ENCODE data around the gene KCNH6.
A peak's percentile ranks its signal among the peaks of the same experiment; 100 is the strongest.

KCNH6 gene, protein sequence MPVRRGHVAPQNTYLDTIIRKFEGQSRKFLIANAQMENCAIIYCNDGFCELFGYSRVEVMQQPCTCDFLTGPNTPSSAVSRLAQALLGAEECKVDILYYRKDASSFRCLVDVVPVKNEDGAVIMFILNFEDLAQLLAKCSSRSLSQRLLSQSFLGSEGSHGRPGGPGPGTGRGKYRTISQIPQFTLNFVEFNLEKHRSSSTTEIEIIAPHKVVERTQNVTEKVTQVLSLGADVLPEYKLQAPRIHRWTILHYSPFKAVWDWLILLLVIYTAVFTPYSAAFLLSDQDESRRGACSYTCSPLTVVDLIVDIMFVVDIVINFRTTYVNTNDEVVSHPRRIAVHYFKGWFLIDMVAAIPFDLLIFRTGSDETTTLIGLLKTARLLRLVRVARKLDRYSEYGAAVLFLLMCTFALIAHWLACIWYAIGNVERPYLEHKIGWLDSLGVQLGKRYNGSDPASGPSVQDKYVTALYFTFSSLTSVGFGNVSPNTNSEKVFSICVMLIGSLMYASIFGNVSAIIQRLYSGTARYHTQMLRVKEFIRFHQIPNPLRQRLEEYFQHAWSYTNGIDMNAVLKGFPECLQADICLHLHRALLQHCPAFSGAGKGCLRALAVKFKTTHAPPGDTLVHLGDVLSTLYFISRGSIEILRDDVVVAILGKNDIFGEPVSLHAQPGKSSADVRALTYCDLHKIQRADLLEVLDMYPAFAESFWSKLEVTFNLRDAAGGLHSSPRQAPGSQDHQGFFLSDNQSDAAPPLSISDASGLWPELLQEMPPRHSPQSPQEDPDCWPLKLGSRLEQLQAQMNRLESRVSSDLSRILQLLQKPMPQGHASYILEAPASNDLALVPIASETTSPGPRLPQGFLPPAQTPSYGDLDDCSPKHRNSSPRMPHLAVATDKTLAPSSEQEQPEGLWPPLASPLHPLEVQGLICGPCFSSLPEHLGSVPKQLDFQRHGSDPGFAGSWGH

DNA sequence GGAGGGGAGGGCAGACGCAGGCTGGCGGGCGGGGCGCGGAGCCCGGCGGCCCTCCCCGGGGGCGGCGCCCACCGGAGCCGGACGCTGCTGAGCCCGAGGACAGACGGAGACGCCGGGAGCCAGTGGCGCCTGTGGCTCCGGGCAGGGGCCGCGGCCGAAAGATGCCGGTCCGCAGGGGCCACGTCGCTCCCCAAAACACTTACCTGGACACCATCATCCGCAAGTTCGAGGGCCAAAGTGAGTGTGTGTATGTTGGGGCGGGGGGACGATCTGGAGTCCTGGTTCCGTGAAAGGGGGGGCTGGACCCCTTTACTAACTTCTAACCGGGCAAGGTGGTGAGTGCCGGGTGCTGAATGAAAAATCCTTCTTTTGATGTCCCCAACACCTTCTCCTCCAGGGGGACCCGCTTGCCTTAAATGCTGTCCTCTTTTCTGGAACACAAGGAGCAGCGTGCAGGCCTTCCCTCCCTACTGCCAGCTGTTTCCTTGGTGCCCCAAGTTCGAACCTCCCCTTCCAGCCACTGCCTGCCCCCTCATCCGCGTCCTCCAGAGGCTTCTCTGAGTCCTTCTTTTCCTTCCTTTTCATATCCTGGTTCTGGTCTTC is at the start of gene KCNH6:
Gene KCNH6, plus strand, starts transcription at position 106 of the 603 bp plus-strand sequence. Its CDS starts 56 bp downstream, at position 162.
- H3K27ac Mint-ChIP-seq: no peak within 1 kb of the TSS
- peaks cover 16% of the 10 kb centered on the region for H3K27me3 Mint-ChIP-seq
- peaks cover 7% of the 10 kb centered on the region for H3K4me1 Mint-ChIP-seq (ENCODE audit: low read depth)
- no peak within 1 kb of the TSS for H3K4me3 Mint-ChIP-seq
- no peaks in the 10 kb centered on the region for H3K9me3 Mint-ChIP-seq (ENCODE audit: low read depth)
- no peaks in the 10 kb centered on the region for H3K36me3 Mint-ChIP-seq

DNA sequence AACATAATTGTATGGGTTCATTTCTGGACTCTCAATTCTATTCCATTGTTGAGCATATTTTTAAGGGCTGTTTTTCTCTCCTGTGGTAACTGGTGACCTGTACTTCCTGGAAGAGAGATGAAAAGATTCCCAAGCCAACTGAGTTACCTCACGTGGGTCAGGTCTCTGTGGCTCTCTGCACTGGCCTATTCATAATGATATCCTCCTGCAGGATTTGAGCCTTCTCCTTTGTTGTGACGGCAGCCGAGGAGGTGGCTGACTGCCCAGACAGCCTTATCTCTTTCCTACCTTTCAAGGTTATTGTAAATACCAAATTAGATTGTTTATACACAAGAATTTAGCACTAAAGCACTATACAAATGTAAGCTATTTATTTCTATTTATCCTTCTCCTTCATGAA is 49.0 kb upstream of the KCNH6 start:
- peaks cover 10% of the 10 kb centered on the region for H3K27me3 Mint-ChIP-seq
- no peak overlapping the region for H3K4me3 Mint-ChIP-seq
- no peak overlapping the region for H3K27ac Mint-ChIP-seq
- H3K9me3 Mint-ChIP-seq (ENCODE audit: low read depth): no peaks in the 10 kb centered on the region
- no peaks in the 10 kb centered on the region for H3K36me3 Mint-ChIP-seq
- H3K4me1 Mint-ChIP-seq (ENCODE audit: low read depth): peaks cover 5% of the 10 kb centered on the region

DNA sequence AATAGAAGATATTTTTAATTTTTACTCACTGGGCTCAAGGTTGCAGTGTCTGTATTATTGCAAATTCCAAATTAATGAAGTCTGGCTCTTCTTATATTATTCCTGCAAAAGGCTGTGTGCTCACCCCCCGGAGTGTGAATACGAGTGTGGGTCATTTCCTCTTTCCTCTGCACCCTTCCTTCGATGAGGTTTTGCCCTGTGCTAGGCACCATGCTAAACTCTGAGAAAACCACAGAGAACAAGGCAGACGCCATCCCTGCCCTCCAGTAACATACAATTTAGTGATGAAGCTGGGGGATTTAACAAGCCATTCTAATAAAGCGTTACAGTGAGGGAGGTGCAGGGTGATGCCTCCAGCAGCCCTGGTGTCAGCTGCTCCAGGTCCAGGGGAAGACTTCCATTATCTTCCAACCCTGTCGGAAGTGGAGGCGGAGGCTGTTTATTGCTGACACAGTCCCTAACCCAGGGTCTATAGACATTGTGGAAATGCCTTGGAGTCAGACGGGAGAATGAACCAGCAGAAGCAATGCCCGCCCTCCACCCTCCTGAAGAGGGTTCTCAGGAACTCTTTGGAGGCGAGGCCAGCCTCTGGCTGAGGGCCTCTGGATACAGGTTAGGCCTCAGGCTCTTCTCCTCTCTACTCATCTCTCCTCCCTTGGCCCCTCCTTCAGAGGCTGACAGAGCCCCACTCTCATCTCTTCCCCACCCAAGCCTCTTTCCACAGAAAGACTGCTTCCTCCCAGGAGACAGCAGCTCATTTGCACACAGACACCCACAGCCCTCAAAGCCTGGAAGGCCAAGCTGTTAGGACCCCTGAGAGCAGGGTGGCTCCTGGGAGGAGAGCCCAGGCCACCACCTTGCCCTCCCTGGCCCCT is 48.3 kb upstream of the KCNH6 start:
- no peak overlapping the region for H3K4me3 Mint-ChIP-seq
- H3K4me1 Mint-ChIP-seq (ENCODE audit: low read depth): peaks cover 5% of the 10 kb centered on the region
- H3K9me3 Mint-ChIP-seq (ENCODE audit: low read depth): no peaks in the 10 kb centered on the region
- H3K27me3 Mint-ChIP-seq: peaks cover 10% of the 10 kb centered on the region
- no peaks in the 10 kb centered on the region for H3K36me3 Mint-ChIP-seq
- no peak overlapping the region for H3K27ac Mint-ChIP-seq

DNA sequence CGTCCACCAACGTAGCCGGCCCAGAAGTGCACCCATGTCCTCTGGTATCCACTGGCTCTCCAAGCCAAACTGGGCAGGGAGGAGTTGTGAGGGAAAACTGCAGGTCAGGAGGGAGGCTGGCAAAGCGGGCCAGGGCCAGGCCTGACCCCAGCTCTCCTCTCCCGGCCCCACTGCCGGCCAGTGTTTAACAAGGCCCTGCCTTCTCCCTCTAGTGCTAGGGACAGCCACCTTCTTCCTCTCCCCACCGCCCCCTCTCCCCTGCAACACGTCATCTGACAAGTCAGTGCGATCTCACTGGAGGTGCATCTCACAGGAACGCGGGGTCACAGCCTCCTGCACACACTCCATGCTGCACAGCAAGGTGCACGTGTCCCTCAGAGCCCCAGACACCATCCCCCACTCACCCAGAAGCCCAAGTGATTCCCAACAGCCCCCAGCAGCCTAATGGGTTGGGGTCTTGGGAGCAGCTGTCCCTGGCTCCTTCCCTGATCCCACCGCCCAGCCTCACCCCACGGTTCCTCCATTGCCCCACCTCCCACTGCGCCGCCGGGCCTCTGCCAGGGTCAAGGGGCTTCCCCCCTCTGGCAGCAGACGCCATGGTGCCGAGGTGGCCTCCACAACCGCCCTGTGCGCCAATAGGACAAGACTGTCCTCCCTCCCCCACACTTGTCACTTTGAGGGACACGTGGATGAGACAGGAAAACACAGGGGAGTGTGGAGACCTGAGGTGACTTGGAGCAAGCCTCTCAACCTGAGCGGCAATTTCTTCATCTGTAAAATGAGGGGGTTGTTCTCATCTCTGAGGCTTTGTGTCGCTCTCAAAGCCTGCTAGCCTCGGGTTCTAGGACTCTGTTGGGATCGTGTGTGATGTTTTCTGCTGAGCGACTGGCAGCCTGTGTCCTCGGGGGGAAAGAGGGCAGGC is 47.4 kb upstream of the KCNH6 start:
- H3K27ac Mint-ChIP-seq: no peak overlapping the region
- H3K9me3 Mint-ChIP-seq (ENCODE audit: low read depth): no peaks in the 10 kb centered on the region
- no peaks in the 10 kb centered on the region for H3K36me3 Mint-ChIP-seq
- peaks cover 10% of the 10 kb centered on the region for H3K27me3 Mint-ChIP-seq
- peaks cover 5% of the 10 kb centered on the region for H3K4me1 Mint-ChIP-seq (ENCODE audit: low read depth)
- peak overlapping the region; percentile 68 for H3K4me3 Mint-ChIP-seq

DNA sequence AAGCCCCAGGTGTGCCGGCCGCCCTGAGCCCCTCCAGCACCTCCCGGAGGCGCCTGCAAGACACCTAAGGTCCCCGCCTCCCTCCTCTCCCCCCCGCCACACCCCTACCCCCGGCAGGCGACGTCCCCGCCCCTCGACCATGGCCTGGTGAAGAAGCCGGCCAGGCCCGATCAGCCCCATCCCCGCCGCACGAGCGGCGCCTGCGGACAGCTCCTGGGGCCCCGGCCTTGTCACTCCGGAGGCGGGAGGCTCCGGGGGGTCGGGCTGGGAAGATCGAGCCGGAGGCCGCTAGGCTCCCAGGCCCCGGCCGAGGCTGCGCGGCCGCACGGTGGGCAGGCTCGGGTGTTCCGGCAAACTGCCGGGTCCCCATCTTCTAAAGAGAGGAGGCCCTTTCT is 46.7 kb upstream of the KCNH6 start:
- Mint-ChIP-seq H3K27ac (no peak overlapping the region), H3K9me3 (ENCODE audit: low read depth) (no peaks in the 10 kb centered on the region), H3K4me3 (peak overlapping the region; percentile 68), H3K4me1 (ENCODE audit: low read depth) (peaks cover 5% of the 10 kb centered on the region), H3K27me3 (peaks cover 10% of the 10 kb centered on the region), H3K36me3 (no peaks in the 10 kb centered on the region)

DNA sequence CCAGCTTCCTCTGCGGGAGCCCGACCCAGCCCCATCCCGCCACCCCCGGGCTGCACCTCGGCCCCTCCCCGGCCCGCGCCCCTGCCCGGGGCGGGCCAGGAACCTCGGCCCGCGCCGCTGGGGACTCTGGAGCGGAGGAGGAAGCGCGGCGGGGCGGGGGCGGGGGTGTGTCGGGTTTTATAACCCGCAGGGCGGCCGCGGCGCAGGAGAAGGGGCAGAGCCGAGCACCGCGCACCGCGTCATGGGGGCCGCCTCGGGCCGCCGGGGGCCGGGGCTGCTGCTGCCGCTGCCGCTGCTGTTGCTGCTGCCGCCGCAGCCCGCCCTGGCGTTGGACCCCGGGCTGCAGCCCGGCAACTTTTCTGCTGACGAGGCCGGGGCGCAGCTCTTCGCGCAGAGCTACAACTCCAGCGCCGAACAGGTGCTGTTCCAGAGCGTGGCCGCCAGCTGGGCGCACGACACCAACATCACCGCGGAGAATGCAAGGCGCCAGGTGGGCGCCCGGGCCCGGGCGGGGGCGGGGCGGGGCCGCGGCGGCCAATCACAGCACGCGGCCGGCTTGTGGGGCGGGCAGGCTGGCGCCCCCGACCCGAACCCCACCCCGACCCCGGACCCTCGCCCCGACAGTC is 46.2 kb upstream of the KCNH6 start, which contains the start of gene ACE:
Gene ACE, plus strand, starts transcription at position 208 of the 626 bp plus-strand sequence. Its CDS starts 34 bp downstream, at position 242.
- H3K4me1 Mint-ChIP-seq (ENCODE audit: low read depth): peaks cover 5% of the 10 kb centered on the region
- peaks cover 10% of the 10 kb centered on the region for H3K27me3 Mint-ChIP-seq
- H3K4me3 Mint-ChIP-seq: peak within 1 kb of the TSS; percentile 72
- H3K36me3 Mint-ChIP-seq: no peaks in the 10 kb centered on the region
- H3K9me3 Mint-ChIP-seq (ENCODE audit: low read depth): no peaks in the 10 kb centered on the region
- H3K27ac Mint-ChIP-seq: no peak within 1 kb of the TSS

DNA sequence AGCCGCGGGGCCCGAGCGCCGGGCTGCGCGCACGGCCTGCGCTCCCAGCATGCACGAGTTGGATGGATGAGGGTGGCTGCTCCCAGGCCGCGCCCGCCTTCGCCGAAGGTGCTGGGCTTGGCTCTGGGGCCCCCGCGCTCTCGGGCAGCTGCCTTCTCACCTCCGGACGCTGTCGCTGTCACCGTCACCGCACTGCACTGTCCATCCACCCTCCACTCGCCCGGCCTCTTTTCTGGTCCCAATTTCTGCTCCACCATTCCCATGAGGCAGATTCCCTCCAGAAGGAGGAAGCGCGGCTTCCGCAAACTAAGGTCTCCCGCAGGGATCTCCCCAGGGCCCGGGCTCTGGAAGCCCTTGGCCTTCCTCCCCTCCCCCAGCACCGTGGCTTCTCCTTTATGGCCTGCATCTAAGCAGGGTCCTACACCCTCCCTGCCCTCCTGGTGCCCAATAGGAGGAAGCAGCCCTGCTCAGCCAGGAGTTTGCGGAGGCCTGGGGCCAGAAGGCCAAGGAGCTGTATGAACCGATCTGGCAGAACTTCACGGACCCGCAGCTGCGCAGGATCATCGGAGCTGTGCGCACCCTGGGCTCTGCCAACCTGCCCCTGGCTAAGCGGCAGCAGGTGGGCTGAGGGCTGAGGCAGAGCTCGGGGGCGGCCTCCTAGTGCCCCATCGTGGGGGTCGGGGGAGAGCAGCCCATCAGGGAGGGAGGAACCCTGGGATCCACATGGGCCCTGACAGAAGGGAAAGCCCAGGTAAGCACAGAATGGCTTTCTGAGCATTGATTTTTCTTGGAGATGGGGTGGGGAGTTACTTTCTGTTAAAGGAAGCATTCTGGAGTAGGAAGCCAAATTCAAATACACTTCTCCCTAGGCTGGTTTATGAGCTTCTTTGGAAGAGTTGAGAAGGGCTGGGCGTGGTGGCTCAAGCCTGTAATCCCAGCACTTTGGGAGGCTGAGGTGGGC is 45.4 kb upstream of the KCNH6 start:
- no peaks in the 10 kb centered on the region for H3K9me3 Mint-ChIP-seq (ENCODE audit: low read depth)
- H3K27ac Mint-ChIP-seq: no peak overlapping the region
- H3K4me3 Mint-ChIP-seq: peak overlapping the region; percentile 72
- H3K36me3 Mint-ChIP-seq: no peaks in the 10 kb centered on the region
- peaks cover 10% of the 10 kb centered on the region for H3K27me3 Mint-ChIP-seq
- H3K4me1 Mint-ChIP-seq (ENCODE audit: low read depth): peaks cover 5% of the 10 kb centered on the region

DNA sequence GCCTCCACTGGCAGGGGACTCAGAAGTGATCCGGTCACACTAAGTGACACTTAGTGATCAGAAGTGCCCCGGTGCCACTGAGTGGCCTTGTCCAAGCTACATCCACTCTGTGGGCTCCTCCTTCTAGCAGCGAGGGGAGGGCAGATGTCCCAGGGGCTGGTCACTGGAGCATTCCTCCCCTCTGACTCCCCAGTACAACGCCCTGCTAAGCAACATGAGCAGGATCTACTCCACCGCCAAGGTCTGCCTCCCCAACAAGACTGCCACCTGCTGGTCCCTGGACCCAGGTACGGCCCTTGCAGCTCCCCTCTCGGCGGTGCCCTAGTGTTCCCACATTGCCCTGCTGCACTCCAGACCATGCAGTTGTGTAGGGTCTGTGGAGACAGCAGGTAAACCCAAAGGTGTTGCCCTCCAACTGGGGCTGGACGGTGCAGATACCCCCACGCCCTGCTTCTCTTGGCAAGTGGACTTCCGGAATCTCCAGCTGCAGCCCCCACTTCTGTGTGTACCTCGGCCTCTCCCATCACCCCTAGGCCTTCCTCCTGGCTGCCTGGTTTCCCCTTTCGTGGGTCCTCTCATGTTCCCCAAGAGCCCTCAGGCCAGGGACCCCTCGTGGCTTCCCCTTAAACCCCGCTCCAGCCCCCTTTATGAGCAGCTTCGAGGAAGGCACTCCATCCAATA is 44.2 kb upstream of the KCNH6 start:
- Mint-ChIP-seq H3K27ac (no peak overlapping the region), H3K36me3 (no peaks in the 10 kb centered on the region), H3K9me3 (ENCODE audit: low read depth) (no peaks in the 10 kb centered on the region), H3K4me1 (ENCODE audit: low read depth) (peaks cover 5% of the 10 kb centered on the region), H3K4me3 (peak overlapping the region; percentile 63), H3K27me3 (peaks cover 10% of the 10 kb centered on the region)

DNA sequence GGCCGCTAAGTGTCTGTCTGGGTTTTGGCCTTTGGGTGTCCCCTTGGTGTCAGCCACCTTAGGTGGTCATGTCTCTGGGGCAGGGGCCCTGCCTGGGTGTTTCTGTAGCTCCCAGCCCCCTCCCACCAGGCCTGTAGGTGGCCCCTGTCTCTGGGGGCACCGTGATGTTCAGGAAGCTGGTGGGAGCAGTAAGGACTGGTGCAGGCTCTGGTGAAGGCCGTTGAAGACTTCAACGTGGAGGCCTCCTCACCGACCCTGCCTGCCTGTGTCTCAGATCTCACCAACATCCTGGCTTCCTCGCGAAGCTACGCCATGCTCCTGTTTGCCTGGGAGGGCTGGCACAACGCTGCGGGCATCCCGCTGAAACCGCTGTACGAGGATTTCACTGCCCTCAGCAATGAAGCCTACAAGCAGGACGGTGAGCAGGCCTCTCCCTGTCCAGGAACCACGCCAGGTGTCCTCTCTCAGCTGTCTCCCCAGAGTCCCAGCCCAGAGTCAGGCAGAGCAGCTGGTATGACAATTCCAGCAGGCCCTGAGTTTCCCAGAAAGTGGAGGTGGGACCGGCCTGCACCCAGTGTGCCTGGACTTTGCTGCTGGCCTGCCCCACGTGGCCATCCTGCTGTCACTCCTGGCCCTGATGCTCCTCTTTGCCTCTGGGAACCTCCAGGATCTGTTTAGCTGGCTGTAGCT is 43.5 kb upstream of the KCNH6 start:
- Mint-ChIP-seq H3K27ac (no peak overlapping the region), H3K4me3 (no peak overlapping the region), H3K36me3 (no peaks in the 10 kb centered on the region), H3K4me1 (ENCODE audit: low read depth) (peaks cover 5% of the 10 kb centered on the region), H3K9me3 (ENCODE audit: low read depth) (no peaks in the 10 kb centered on the region), H3K27me3 (peaks cover 9% of the 10 kb centered on the region)

DNA sequence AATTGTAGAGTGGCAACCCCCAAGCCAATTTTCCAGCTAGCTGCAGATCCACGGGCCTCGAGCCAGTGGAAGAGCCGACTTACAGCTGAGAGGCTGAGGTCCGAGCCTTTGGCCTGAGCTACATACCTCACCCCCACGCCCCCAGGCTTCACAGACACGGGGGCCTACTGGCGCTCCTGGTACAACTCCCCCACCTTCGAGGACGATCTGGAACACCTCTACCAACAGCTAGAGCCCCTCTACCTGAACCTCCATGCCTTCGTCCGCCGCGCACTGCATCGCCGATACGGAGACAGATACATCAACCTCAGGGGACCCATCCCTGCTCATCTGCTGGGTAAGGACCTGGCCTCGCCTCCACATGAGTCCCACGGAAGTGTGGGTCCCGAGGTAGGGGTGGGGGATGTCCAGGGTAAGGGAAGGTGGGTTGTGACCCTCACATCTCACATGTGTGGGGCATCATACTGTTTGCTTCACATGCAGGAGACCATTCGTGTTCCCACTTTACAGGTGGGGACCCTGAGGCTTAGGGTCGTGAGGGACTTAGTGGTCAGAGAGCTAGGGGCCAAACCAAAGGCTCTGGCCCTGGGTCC is 42.9 kb upstream of the KCNH6 start:
- H3K27me3 Mint-ChIP-seq: peaks cover 6% of the 10 kb centered on the region
- no peak overlapping the region for H3K27ac Mint-ChIP-seq
- H3K36me3 Mint-ChIP-seq: no peaks in the 10 kb centered on the region
- no peak overlapping the region for H3K4me3 Mint-ChIP-seq
- no peaks in the 10 kb centered on the region for H3K9me3 Mint-ChIP-seq (ENCODE audit: low read depth)
- H3K4me1 Mint-ChIP-seq (ENCODE audit: low read depth): peaks cover 5% of the 10 kb centered on the region

DNA sequence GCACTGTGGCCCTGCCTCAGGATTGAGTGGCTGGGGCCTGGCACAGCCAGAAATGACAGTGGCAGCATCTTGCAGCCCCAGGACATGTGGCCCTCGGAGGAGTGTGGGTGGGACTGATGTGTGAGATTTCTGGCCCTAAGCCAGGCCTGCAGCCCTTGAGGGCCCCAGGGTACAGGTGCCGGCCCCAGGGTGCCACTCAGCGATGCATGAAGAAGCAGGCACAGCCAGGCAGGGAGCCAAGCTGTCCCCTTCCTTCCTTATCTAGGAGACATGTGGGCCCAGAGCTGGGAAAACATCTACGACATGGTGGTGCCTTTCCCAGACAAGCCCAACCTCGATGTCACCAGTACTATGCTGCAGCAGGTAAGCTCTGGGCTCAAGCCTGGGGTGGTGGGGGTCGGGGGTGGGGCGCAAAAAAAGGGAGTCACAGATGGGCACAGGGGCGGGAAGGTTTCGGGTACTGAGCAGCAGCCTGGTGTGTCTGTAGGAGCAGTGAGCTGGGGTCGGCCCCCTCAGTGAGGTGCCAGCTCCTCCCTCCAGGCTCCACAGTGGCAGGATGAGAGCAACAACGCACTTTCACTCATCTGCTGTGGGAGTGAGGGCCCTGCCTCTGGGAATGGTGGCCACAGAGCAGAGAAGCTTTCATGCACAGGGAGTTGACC is 42.2 kb upstream of the KCNH6 start:
- peaks cover 5% of the 10 kb centered on the region for H3K4me1 Mint-ChIP-seq (ENCODE audit: low read depth)
- no peaks in the 10 kb centered on the region for H3K36me3 Mint-ChIP-seq
- peaks cover 6% of the 10 kb centered on the region for H3K27me3 Mint-ChIP-seq
- no peak overlapping the region for H3K4me3 Mint-ChIP-seq
- H3K27ac Mint-ChIP-seq: no peak overlapping the region
- H3K9me3 Mint-ChIP-seq (ENCODE audit: low read depth): no peaks in the 10 kb centered on the region
